Activated naive CD4-positive, alpha-beta T cell treated with anti-CD3 and anti-CD28 coated beads, Interleukin-2, amount 50 U/mL, for 16 hours (primary cell): ENCODE results near the gene STAC2.
A peak's percentile ranks its signal among the peaks of the same experiment; 100 is the strongest.

Experiments
- DNase-seq: peaks from one replicate; pipeline ENCODE4 v3.0.0-alpha.2; 2020

Gene STAC2

GRCh38 chr17:39209317-39210092, 16.2 kb downstream of the STAC2 start:
- DNase-seq: peak; percentile 80

GRCh38 chr17:39208893-39209292, 16.9 kb downstream of the STAC2 start:
- no peak for DNase-seq

- peak; percentile 21 for DNase-seq
Observed at GRCh38 chr17:39208136-39208535, 17.6 kb downstream of the STAC2 start.

GRCh38 chr17:39205112-39205526, 20.6 kb downstream of the STAC2 start:
- no peak for DNase-seq

- no peak for DNase-seq
Observed at GRCh38 chr17:39204245-39204644, 21.5 kb downstream of the STAC2 start.

- no peak for DNase-seq
Observed at GRCh38 chr17:39200957-39201510, 24.7 kb downstream of the STAC2 start.

GRCh38 chr17:39200070-39200879, 25.5 kb downstream of the STAC2 start, which contains the start of gene RPL19:
Gene RPL19, plus strand, starts transcription at chr17:39200283. Its CDS starts 62 bp downstream, at chr17:39200345.
- DNase-seq: peak; percentile 81

- peak; percentile 88 for DNase-seq
Observed at GRCh38 chr17:39199820-39200069, 26.0 kb downstream of the STAC2 start.

- no peak for DNase-seq
Observed at GRCh38 chr17:39198186-39198566, 27.6 kb downstream of the STAC2 start.

- DNase-seq: peak; percentile 67
Observed at GRCh38 chr17:39197380-39198185, 28.2 kb downstream of the STAC2 start, which contains the start of gene CACNB1. Gene CACNB1, minus strand, starts transcription at chr17:39197669. Its CDS starts 174 bp downstream, at chr17:39197495.

- DNase-seq: no peak
Observed at GRCh38 chr17:39196808-39197291, 28.9 kb downstream of the STAC2 start.

GRCh38 chr17:39196241-39196807, 29.4 kb downstream of the STAC2 start:
- no peak for DNase-seq

- no peak for DNase-seq
Observed at GRCh38 chr17:39195568-39196160, 30.1 kb downstream of the STAC2 start.

GRCh38 chr17:39194985-39195524, 30.7 kb downstream of the STAC2 start:
- no peak for DNase-seq

GRCh38 chr17:39194089-39194984, 31.4 kb downstream of the STAC2 start:
- DNase-seq: no peak

GRCh38 chr17:39193346-39193745, 32.4 kb downstream of the STAC2 start:
- DNase-seq: no peak

- no peak for DNase-seq
Observed at GRCh38 chr17:39192901-39193300, 32.8 kb downstream of the STAC2 start.

GRCh38 chr17:39191750-39192510, 33.8 kb downstream of the STAC2 start:
- DNase-seq: no peak

- DNase-seq: no peak
Observed at GRCh38 chr17:39187152-39187830, 38.5 kb downstream of the STAC2 start.
